GM19043 (cell line): Measurements from ENCODE around the gene FBXO2.
A peak's percentile ranks its signal among the peaks of the same experiment; 100 is the strongest.

Experiments used
- ATAC-seq: cut with Tn5 transposase; IDR thresholded peaks from one replicate; pipeline ENCODE4 v1.9.1; 2021; ENCODE audit warnings: low read depth; ENCODE audit not compliant: unreplicated experiment

The FBXO2 gene

GRCh38 chr1:11682799-11683198 is 28.6 kb upstream of the FBXO2 start:
- ATAC-seq, result no peak

DNA sequence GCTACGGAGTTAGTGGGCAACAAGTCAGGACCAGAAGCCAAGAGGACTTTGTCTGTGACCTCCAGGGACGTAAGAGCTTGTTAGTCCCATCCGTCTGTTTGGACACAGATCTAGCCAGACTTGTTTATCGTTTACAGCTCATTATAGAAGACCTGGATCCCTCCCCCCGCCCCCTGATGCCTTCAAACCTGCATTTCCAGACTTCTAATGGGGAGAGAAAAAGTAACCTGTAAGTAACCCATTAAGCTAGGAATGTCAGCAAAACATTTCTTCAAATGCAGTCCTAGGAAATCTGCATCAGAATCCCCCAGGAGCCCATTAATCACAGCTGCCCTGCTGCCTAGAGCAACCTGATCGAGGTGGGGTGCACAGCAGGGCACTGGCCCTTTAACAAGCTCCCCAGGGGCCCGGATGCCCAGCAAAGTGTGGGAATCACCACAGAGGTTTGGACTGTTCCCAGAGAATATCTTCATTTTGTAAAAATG is 28.1 kb upstream of the FBXO2 start:
- ATAC-seq, result no peak

GRCh38 chr1:11681071-11681771 is 27.0 kb upstream of the FBXO2 start, which contains the start of gene MAD2L2:
TSS of gene MAD2L2 (minus strand) at chr1:11681148. CDS start at chr1:11680601, 547 bp downstream.
- peak; percentile 89 for ATAC-seq

GRCh38 chr1:11680270-11681070 is 26.2 kb upstream of the FBXO2 start:
- ATAC-seq, result peak; percentile 16

- no peak for ATAC-seq
Measured at GRCh38 chr1:11678442-11678841, 24.2 kb upstream of the FBXO2 start.

GRCh38 chr1:11676386-11677103 is 22.3 kb upstream of the FBXO2 start:
- no peak for ATAC-seq

- no peak for ATAC-seq
Measured at GRCh38 chr1:11675325-11675724, 21.1 kb upstream of the FBXO2 start.

- ATAC-seq, result no peak
Measured at GRCh38 chr1:11674488-11674887, 20.3 kb upstream of the FBXO2 start.

DNA sequence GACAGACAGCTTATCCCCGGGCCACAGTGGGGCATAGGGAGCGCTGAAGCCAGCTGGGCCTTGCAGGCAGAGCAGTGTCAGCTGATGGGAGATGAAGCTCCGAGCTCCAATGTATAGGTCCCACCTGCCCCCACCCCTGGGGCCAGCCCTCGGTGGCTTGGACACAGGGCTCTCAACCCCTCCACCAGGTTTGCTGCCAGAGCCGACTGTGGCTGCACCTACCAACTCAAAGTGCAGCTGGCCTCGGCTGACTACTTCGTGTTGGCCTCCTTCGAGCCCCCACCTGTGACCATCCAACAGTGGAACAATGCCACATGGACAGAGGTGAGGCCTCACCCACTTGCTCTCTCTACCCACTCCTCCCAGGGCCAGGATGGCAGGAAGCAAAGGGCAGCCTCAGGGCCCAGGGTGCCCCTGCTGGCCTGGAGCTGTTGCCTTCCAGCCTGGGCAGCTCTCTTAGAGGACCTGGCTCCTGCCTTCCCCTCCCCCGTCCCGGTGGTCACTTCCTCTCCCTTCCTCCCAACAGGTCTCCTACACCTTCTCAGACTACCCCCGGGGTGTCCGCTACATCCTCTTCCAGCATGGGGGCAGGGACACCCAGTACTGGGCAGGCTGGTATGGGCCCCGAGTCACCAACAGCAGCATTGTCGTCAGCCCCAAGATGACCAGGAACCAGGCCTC is 19.0 kb upstream of the FBXO2 start:
- no peak for ATAC-seq

DNA sequence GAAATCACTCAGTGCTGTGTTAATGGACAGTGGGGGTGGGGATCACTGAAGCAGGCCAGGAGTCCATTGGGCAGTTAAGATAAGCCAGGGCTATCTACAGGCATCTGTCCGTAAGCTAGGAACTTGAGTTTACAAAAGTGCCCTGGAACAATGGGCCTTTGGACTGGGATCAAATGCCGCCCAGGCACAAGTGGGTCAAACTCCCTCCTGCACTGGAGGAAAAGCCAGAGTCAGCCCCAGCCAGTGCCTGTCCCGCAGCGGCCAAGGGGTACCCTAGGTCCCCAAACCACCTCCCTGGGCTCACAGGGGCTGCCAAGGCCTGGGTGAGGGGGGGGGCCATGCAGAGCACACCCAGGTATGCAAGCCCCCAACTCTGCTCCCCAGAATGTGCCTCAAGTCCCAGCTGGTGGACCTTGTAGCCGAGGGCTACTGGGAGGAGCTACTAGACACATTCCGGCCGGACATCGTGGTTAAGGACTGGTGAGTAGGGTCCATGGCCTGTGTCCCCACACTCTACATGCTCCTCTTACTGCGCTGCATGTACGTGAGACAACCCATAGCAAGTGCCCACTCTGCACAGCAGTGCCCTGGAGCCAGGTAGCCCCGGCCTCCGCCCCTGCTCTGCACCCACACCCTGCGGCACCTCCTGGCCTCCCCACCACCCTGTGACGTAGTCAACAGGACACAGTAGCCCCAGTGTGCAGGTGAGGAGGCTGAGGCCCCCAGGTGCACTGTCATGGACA is 17.5 kb upstream of the FBXO2 start:
- no peak for ATAC-seq

DNA sequence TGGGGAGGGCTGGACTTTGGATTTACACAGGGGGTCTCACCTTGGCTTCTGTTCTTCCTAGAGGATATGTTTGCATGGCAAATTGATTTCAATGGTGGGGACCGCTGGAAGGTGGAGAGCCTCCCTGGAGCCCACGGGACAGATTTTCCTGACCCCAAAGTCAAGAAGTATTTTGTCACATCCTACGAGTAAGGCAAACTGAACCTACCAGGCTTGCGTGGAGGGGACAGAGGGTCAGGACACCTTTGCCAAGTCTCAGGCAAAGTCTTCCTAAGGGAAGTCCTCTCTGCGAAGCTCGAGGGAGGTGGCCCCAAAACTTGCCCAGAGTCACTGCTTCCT is 16.9 kb upstream of the FBXO2 start:
- no peak for ATAC-seq

DNA sequence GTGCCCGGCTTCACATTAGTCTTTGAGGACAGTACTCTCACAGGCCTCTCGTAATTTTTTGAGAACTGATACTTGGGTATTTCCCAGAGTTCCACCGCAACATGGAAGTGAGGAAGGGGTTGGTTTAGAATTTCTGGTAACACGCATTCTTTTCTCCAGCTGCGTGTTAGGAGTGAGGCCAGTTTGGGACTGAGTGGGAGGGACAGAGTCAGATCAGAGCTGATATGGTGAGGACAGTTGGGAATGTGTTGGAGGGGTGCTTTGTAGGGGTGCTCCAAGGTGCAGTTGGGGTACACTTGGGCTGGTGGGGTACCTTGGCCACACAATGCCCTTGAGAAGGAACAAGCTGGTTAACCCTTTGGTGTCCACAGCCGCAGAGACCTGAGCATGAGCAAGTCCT is 16.5 kb upstream of the FBXO2 start:
- ATAC-seq, result no peak

DNA sequence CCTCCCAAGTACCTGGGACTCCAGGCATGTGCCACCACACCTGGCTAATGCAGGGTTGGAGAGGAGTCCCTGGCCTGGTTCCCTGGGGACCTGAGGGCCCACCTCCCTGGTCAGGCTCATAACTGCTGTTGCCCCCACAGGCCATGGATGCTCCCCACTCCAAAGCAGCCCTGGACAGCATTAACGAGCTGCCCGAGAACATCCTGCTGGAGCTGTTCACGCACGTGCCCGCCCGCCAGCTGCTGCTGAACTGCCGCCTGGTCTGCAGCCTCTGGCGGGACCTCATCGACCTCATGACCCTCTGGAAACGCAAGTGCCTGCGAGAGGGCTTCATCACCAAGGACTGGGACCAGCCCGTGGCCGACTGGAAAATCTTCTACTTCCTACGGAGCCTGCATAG is 14.3 kb upstream of the FBXO2 start:
- ATAC-seq, result no peak

DNA sequence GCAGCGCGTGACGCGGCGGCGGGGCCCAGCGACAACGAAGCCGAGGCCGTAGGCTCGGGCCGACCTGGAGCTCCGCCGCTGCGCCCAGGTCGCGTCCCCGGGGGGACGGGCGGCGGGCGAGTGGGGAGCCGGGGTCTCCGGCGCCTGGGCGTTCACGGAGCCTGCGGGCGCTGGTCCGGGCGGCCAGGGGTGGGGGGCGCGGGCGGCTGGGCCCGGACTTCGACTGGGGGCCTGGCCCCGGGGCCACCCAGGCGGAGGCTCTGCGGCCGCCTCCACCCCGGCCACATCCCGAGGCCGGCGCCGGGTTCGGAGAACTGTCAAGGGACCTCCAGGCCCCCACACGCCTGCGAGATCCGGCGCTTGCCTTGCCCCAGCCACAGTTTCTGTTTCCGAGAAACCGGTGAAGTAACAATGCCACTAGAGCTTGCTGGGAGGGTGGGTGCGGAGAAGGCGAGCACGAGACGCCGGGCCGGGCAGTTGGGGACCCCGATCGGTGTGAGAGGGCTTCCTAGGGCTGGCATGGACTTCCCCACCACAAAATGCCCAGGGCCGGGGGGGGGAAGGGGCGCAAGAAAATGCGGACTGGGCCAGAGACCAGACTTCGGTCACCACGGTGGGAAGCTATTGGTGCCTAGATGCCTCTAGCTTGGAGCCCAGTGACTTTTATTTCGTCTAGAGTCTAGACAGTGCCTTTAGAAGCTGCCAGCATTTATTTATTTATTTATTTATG is 10.3 kb upstream of the FBXO2 start:
- peak; percentile 38 for ATAC-seq

DNA sequence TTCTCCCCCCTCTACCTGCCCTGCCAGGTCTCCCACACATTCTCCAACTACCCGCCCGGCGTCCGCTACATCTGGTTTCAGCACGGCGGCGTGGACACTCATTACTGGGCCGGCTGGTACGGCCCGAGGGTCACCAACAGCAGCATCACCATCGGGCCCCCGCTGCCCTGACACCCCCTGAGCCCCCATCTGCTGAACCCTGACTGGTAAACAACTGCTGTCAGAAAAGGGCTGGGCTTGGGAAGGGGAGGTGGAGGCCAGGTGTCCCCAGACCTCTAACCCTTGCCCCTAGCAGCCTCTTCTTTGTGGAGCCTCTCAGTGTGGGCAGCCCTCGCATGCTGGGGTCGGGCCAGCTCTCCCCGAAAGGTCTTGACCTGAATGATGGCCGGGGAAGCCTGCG is 6.9 kb upstream of the FBXO2 start:
- ATAC-seq, result no peak

DNA sequence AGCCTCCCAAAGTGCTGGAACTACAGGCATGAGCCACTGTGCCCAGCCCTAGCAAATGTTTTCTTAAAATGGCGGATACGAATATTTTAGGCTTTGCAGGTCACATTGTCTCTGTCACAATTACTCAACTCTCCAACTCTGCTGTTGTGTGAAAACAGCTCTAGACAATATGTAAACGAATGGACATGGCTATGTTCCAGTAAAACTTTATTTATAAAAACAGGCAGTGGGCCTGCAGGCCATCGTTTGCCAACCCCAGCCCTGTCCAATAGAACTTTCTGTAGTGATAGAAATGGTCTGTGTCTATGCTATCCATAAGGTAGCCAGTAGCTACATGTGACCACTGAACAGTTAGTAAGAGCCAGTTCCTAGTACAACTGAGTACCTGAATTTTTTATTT is 5.5 kb upstream of the FBXO2 start:
- no peak for ATAC-seq

GRCh38 chr1:11658542-11658941 is 4.3 kb upstream of the FBXO2 start:
- no peak for ATAC-seq

DNA sequence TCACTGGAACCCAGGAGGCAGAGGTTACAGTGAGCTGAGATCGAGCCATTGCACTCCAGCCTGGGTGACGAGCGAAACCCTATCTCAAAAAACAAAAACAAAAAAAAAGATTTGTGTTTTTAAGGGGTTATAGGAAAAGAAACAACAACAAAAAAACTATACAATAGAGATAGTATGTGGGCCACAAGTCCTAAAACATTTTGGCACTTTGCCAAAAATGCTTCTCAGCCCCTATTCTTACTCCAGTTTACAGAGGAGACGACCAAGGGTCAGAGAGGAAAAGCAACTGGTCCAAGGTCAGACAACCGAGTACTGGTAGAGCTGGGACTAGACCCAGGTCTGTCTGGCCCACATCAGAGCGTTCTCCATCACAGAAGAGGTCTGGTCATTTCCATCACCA is 3.4 kb upstream of the FBXO2 start:
- ATAC-seq, result no peak
